HG03558 (cell line): ENCODE data around the gene MIDN.

Experiments used
- ATAC-seq: cut with Tn5 transposase; IDR thresholded peaks from one replicate; pipeline ENCODE4 v1.9.1; 2021; ENCODE audit warnings: moderate number of reproducible peaks; ENCODE audit not compliant: unreplicated experiment; ENCODE audit errors: extremely low read depth

MIDN gene

DNA sequence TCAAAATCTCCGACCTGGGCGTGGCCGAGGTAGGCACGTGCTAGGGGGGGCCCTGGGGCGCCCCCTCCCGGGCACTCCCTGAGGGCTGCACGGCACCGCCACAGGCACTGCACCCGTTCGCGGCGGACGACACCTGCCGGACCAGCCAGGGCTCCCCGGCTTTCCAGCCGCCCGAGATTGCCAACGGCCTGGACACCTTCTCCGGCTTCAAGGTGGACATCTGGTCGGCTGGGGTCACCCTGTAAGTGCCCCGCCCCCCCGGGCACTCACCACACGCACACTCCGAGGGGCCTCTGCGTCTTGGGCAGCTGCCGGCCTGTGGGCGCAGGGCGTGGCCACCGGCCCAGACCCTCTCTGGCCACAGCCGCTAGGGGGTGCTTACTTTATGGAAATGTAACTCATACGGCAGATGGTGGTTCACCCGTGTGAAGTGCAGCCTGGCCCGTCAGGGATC, 27.9 kb upstream of the MIDN start:
- no peak for ATAC-seq

DNA sequence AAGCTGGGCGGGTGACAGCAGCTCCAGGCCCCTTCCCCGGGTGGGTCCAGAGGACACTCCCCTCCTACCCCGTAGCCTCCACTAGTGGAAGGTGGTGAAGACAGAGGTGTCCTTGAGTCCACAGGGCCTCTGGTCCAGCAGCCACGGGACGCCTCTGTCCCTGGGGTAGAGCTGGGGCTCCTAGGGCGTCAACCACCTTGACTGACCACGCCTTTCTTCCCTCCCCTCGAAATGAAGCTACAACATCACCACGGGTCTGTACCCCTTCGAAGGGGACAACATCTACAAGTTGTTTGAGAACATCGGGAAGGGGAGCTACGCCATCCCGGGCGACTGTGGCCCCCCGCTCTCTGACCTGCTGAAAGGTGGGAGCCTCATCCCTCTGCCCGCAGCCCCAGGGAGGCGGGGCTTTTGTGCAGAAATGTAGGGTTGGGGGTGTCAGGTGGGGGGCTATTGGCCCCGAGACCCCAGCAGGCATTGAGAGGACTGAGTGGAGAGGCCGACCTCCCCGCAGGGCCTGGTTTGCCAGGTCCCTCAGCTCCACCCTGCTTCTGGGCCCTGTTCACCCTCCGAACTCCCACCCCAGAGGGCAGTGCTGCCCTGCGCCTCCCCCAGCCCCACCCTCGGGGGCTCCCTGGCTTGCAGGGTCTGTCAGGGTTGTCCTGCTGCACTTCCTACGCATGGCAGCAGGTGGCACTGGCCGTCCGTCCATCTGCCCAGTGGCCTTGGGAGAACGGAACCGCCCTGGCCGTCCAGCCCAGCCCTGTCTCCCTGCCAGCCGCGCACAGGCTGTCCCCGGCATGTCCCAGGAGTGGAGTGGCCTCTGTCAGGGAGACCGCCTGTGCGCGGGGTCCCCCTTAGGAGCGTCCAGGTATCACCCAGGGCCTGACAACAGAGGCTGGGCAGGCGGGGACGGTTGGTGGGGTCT, 27.1 kb upstream of the MIDN start:
- ATAC-seq: no peak

DNA sequence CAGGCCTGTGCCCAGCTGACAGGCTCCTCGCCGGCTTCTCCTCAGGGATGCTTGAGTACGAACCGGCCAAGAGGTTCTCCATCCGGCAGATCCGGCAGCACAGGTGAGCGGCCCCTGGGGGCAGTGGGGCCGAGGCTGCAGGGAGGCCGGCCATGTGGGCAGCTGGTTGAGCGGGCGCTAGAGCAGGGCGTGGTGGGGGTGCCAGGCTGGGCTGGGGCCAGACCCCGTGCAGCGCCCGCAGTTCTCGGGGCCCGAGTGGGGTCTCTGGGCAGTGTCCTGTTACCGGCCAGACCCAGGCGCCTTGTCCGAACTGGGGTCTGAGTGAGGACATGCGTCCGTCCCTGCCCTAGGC, 26.5 kb upstream of the MIDN start:
- no peak for ATAC-seq

DNA sequence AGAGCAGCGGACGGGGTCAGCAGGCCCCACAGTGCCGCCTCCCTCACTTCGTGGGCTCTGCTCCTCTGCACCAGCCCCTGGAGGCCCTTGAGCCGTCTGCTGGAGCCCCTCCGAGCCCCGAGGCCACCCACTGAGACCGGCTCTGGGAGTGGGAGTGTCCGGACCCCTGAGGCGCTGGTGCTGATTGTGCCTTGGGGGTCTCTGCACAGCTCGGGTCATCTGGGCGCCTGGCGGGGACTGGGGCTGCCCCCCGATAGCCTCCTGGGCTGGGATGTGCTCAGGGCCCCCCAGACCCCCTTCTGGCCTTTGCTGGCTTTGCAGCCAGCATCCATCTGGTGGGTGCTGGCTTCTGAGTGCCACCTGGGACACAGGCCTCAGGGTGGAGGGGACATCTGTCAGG, 26.0 kb upstream of the MIDN start:
- ATAC-seq: no peak

DNA sequence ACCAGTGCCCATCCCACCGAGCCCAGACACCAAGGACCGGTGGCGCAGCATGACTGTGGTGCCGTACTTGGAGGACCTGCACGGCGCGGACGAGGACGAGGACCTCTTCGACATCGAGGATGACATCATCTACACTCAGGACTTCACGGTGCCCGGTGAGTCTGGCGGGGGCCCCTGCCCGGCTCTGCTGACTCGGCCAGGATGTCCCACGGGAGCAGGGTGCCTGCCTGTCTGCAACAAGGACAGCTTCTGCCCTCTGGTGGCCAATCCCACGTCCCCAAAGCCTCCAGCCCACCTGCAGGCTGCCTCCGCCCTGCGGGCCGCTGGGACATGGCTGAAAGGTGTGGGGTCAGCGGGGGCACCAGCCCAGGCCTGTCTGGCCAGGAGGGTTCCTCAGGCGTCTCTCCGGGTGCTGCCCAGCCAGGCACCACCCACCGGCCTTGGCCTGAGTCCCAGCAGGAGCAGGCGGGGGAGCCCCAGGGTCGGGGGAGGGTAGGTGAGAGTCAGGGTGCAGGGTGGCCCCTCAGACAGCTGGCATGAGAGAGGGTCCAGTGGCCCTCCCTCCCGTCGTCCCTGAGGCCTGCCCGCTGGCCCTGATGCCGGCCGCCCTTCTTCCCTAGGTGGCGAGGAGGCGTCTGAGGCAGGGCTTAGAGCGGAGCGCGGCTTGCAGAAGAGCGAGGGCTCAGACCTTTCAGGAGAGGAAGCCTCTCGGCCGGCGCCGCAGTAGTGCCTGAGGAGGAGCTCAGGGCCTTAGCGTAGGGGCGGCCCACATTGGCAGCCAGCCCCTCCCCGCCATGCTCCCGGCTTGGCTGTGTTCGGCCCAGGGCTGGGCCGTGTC, 25.1 kb upstream of the MIDN start:
- no peak for ATAC-seq

DNA sequence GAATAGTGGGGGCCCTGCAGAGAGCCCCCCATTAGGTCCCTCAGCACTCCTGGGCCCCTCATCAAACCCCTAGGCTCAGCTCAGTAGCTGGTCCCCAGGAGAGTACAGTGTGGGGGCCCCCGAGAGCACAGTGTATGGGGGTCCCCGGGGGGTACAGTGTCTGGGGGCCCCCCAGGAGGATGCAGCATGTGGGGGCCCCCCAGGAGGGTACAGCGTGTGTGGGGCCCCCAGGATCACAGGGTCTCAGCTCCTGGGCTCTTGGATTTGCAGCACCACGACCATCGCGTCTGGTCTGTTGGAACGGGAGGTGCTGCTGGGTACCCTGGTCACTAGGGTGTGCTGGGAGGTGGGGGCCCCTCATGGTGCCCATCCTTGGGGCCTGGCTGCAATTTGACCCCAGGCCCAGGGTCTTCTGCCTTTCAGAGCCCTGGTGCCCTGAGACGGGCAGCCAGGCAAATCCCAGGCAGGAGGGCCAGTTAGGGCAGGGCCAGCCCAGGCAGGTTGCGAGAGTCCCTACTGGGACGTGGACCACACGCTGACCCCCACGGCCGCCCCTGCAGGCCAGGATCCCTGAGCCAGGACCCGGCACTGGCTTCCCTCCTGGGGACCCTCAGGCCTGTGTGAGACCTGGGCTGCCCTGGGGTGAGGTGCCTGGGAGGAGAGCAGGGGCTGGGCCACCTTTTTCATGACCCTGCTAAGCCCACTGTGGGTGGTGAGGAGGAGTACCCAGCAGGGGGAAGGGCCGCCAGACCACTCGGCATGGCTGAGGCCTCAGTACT, 24.1 kb upstream of the MIDN start:
- ATAC-seq: no peak

DNA sequence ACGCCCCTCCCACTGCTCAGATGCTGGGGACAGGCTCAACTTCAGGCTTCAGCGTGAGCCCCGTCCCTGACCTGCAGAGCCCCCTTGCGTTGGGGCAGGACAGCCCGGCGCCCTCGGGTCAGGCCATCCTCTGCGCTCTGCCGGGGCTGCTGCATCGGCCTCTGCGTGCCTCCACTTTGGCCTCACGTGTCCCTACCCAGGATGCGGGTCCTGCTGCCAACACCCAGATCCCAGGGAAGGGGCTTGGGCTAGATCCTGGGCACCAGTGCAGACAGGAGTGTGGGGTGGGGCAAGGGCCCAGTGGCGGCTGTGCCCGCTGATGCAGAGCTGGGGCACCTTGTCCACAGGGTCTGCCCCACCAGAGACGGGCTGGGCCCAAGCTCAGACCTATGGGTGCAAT, 23.5 kb upstream of the MIDN start:
- ATAC-seq: no peak

DNA sequence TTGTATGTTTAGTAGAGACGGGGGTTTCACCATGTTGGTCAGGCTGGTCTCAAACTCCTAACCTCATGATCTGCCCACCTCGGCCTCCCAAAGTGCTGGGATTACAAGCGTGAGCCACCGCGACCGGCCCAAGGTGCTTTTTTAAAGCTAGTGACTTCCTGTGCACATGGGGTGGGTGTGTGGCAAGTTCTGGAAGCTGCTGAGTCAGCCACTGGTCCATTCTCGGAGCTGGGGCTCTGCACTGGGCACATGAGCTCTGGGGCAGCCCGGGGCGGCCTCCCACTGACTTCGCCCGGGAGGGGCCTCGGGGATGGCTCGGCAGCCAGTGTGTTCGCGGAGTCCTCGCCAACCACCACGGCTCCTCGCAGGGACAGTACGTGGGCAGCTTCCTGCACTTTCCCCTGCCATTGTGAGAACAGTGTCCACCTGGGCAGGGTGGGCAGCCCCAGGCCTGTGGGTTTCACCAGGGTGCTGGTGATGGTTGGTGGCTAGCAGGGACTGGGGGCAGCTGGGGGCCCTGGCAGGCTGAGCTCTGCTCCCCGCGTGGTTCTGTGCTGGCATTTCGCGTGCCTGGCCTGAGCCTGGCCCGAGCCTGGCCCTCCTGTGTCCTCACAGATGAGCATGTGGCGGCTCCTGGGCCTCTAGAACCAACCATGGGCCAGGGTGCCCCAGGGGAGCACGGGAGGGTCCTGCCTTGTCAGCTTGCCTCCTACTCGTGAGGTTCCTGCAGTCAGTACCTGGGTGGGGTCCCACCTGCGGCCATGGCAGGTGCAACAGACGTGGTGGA, 22.8 kb upstream of the MIDN start:
- ATAC-seq: no peak

DNA sequence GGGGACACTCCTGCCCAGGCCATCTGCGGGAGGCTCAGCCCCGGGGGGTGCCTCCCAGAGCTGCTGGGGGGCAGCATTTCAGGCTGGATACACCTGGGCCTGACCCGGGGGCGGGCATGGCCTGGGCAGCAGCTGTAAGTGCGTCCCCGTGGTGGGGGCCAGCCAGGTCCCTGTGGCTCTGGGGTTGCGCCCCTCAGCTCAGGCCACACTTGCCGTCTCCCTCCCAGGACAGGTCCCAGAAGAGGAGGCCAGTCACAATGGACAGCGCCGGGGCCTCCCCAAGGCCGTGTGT, 22.2 kb upstream of the MIDN start:
- ATAC-seq: no peak

DNA sequence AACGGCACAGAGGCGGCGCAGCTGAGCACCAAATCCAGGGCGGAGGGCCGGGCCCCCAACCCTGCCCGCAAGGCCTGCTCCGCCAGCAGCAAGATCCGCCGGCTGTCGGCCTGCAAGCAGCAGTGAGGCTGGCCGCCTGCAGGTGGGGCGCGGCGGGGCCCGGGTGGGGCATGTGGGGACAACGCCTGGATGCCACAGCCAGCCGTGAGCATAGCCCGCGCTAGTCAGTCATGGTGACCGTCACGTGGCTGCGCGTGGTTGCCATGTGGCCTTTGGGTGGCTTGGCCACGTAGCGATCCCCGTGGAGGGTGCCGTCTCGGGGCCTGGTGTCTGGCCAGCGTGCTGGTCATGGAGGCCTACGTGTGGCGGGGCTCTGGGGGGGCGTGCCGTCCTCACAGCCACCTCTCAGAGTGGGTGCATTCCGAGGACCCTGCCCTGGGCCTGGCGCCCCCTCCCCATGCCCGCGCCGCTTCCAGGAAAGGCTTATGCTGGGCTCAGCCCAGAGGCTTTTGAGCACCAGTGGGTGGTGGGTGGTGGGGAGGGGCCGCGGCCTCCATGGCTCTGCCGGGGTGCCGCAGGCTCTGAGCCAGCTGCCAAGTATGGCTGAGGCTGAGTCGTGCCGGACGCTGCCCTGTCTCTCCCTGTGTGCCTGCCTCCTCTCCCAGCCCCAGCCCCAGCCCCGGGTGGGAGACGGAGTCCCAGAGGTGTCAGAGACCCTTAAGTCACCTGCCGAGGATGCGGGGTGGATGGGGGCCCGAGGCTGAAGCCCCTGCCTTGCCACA, 21.7 kb upstream of the MIDN start:
- no peak for ATAC-seq

DNA sequence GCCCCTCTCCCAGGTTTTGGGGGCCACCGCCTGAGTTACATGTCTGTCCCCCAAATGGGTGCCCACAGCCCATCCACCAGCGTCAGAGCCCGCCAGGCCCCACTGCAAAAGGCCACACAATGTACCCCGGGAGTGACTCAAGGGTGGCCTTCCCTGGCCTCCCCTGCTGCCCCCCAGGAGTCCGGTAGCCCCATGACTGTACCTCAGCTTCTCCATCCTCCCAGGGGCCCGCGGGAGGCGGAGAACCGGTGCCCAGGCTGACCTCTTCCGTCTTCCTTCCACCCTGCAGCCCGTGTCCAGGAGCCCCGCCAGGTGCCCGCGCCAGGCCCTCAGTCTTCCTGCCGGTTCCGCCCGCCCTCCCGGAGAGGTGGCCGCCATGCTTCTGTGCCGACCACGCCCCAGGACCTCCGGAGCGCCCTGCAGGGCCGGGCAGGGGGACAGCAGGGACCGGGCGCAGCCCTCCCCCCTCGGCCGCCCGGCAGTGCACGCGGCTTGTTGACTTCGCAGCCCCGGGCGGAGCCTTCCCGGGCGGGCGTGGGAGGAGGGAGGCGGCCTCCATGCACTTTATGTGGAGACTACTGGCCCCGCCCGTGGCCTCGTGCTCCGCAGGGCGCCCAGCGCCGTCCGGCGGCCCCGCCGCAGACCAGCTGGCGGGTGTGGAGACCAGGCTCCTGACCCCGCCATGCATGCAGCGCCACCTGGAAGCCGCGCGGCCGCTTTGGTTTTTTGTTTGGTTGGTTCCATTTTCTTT, 20.9 kb upstream of the MIDN start:
- ATAC-seq: no peak

DNA sequence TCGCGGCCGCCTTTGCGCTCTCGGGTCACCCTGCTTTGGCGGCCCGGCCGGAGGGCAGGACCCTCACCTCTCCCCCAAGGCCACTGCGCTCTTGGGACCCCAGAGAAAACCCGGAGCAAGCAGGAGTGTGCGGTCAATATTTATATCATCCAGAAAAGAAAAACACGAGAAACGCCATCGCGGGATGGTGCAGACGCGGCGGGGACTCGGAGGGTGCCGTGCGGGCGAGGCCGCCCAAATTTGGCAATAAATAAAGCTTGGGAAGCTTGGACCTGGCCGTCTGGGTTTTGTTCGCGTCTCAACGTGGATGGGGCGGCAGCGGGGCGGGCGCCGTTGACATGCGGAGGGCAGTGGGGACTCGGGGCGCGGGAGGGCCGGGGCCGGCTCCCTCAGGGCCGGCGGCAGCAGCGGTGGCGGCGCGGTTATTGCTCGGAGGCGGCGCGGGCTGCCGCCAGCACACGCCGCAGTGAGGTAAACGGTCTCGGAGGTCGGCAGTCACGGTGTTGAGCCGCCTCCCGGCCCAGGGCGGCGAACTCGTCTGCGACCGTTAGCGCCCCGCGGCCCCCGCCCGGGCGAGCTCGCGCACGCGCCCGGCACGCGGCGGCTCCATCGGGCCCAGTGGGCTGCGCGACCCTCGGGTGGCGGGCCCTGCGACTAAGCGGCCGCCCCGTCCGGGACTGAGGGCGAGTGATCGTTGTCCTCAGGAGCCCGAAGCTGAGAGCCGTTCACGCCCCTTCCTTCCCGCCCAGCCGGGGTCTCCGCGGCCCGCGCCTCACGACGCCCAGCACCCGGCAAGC, 20.0 kb upstream of the MIDN start:
- no peak for ATAC-seq

DNA sequence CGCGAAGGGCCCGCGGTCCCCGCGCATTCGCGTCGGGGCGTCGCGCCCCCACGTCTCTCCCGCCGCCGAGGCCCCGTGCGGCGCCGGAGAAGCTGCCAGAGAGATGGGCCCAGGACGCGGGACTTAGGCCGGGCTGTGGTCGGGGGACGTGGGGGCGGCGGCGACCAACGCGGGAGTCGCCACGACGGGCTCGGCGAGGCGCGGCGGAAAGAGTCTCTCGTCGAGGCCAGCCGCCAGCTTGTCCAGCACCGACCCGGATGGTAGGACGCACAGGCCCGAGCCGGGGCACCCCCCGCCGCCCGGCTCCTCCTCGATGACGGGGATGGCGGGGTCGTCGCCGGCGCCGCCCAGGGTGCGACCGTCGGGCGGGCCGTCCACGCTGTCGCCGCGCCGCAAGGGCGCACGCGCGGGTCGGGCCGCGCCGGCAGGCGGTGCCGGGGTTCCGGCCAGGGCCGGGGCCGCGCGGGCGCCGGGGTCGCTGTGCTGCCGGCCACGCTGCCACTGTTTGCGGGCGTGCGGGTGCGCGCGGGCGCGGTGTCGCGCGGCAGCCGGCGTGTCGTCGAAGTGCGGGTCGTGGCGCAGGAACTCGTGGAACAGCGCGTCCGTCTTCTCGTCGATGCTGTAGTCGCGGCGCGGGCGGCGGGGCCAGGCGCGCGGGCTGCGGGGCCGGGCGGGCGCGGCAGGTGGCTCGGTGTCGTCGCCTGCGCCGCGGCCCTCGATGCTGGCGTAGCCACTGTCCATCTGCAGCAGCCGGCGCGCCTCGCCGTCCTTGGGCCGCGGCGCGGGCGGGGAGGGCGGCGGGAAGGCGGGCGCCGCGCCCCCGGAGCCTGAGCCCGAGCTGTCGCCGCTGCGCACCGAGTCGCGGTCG, 19.1 kb upstream of the MIDN start:
- ATAC-seq: no peak

DNA sequence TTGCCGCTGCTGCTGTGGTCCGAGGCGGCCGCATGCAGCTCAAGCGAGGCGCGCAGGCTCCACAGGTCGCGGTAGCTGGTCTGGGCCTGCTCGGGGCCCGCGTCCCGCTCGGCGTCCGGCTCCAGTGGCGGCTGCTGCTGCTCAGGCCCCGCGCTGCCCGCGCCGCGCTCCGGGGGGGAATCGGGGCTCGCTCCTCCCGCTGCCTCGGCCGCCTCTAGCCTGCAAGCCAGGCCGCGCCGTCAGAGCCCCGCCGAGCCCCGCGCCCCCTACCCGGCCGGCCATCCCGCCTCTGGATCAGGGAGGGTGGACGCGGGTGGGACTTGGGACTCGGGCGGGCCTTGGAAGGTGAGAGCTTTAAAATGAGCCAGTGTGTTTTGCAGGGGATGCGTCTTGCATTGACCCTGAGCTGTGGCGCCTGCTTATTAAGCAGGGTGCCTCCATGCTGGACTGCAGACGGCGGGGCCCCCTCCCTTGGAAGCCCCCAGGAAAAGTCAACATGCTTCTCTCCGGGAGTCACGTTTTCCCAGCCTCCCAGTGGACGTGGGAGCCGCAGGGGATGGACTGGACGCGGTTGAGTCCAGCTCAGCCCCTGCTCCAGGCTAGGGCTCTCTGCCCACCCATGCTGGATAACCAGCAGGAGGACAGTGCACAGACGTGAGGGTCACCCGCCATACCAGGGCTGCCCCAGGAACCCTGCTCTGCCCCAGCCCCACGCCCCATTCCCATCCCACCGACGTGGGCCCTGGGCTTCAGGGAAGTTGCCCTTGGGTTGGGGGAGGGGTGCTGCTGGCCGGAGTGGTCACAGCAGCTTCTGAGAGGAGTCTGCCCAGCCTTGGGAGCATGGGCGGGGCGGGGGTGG, 18.2 kb upstream of the MIDN start:
- ATAC-seq: no peak

DNA sequence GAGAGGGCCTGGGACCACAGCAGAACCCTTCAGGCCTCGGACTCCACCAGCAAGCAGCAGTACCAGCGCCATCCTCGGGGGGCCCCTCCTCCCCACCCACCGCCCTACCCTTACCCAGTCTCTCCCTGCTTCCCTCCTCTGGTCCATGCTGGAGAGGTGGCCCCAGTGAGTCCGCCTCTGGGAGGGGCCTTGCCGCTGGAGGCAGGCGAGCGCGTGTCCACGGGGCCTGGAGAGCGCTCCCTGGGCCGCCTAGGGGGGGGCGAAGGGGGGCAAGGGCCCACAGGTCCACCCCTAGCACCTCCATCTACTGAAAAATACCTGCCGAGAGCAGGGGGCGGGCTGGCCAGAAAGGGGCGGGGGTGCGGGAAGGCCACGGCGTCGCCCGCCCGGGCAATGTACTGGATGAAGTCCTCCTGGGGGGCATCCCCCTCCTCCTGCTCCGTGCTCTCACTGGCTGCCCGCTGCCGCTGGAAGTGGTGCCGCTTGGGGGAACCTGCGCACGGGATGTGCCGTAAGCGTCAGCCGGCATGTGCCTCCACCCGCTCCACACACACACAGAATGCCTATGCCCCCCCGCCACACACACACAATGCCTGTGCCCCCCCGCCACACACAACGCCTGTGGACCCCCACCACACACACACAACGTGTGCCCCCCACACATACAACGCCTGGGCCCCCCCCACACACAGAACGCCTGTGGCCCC, 17.4 kb upstream of the MIDN start:
- ATAC-seq: no peak
